Dedifferentiated amniotic fluid mesenchymal stem cell (primary cell): ENCODE measurements around the gene TMEFF2.
"Not testable (repeated sequence)": the region's sequence is repeated elsewhere in the genome, so short reads cannot be mapped to it uniquely, and the experiment has no call there.

Experiments used
- DNase-seq: peaks from one replicate; pipeline ENCODE4 v3.0.0-alpha.2; 2016; ENCODE audit errors: extremely low spot score

Gene TMEFF2

GRCh38 chr2:192128655-192129054 is 66.1 kb downstream of the TMEFF2 start:
- no peak for DNase-seq

DNA sequence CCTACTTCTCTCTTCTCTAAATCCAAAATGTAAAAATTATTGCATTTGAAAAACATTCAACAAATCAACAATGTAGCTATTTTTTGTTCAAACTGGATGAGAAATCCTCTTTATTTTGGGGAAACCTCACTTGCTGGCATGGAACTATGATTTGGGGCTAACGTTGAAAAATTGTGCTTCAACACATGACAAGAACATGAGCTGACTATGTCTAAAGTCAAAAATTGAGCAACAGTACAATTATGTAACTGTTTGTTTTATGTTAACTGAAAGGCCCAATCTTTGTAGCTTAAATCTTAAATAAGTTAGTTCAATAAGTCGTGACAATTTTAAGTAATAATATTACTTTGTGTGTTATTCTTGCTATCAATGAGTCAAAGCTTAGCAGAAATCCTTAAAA is 67.3 kb downstream of the TMEFF2 start:
- DNase-seq: no peak

- no peak for DNase-seq
Measured at GRCh38 chr2:192126912-192127311, 67.8 kb downstream of the TMEFF2 start.

- DNase-seq: no peak
Measured at GRCh38 chr2:192126426-192126825, 68.3 kb downstream of the TMEFF2 start.

DNA sequence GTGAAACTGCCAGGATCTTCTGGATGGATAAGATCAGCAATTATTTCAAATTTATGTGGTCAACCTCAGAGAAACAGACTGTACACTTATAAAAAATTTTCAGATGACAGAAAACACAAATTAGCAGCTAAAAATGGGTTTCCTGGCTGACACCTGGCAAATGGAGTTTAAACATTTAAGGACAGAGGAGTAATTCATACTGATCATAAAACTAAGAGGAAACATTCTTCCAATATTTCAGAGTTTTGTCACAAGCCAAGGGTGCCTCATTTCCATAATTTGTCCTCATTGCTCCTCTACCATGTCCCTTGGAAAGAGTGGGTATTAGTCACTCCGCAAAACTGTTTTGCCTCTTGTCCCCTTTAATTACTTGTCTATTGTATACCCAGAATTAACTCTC is 70.2 kb downstream of the TMEFF2 start:
- DNase-seq: peak; percentile 19

DNA sequence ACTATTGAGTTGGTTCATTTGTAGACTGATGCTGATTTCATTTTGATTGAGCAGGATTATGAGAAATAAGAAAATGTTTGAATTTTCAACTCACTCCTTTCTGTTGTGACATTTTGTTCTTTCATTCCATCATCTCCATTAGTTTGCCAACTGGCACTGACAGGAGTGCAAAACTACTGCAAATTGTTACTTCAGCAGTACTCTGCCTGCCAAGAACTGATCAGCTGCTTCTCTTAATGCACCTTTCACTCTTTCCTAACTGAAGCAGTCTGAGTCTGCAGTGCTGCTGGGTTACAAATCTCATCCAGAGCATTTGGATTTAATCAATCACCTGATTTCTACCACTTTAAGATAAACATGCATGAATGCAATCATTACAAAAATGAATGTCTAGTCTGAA is 70.9 kb downstream of the TMEFF2 start:
- no peak for DNase-seq

DNA sequence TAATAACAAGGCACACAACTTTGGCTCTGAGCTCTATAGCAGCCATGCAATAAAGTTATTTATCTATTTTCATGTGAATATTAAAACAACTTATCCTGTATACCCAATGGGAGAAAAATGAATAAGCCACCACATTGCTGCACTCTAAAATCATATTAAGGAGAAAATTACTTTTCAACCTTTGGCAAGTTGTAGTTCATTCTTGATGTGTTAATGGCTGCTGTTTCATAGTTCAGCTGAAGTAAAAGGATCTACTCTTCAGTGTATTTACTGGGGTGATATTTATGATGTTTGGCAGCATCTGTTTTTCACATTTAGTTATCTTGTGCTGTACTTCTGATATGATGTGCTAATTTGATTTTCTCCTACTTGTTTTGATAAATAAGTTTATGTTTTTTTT is 71.8 kb downstream of the TMEFF2 start:
- DNase-seq: no peak

- DNase-seq: no peak
Measured at GRCh38 chr2:192122141-192122540, 72.6 kb downstream of the TMEFF2 start.

GRCh38 chr2:192119536-192119935 is 75.2 kb downstream of the TMEFF2 start:
- no peak for DNase-seq

- no peak for DNase-seq
Measured at GRCh38 chr2:192117705-192118104, 77.0 kb downstream of the TMEFF2 start.

DNA sequence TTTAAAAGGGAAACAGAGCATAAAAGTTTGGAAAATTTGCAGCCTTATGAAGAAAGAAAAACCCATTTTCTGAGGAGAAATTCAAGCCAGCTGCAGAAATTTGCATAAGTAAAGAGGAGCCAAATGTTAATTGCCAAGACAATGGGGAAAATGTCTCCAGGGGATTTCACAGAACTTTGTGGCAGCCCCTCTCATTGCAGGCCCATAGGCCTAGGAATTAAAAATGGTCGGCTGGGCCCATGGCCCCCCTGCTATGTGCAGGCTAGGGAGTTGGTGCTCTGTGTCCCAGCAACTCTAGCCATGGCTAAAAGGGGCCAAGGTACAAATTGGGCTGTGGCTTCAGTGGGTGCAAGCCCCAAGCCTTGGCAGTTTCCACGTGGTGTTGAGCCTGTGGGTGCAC is 83.2 kb downstream of the TMEFF2 start:
- not testable (repeated sequence) for DNase-seq

GRCh38 chr2:192099742-192100141 is 95.0 kb downstream of the TMEFF2 start:
- DNase-seq: no peak

GRCh38 chr2:192098814-192099491 is 95.8 kb downstream of the TMEFF2 start:
- DNase-seq: no peak

DNA sequence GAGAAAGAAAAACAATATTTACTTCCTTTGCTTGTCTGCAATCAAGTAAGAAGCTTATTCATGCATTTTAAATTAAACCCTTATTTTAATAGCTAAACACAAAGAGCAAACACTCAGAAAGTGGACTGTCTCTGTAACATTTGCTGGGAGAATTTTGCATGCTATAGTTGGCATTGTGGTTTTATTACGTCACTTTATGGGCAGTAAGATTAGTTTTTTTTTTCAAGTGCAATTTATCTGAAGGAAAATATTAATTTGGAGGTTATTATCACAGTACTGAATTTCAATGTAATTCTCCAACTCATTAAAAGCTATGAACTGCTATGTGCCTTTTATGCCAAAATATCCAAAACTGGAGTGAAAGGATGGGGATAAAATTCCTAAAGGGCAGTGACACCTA is 103.3 kb downstream of the TMEFF2 start:
- no peak for DNase-seq

DNA sequence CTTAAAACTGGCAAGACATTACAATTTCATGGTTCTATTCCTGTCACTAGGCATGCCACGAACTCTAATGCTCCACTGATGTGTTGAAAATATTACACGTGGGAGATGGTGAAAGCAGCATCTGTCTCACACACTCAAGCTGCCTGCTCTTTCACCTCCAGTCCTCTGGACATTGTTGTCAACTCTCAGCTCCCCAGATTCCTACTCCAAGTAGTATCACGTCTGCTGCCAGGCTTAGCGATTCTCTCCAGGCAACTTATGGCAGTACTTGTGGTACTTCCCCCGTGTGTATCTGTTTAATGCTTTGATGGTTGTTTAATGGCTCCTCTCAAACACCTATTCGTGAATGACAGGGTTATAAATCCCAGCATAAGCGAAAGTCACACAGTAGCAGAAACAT is 103.8 kb downstream of the TMEFF2 start:
- DNase-seq: no peak

DNA sequence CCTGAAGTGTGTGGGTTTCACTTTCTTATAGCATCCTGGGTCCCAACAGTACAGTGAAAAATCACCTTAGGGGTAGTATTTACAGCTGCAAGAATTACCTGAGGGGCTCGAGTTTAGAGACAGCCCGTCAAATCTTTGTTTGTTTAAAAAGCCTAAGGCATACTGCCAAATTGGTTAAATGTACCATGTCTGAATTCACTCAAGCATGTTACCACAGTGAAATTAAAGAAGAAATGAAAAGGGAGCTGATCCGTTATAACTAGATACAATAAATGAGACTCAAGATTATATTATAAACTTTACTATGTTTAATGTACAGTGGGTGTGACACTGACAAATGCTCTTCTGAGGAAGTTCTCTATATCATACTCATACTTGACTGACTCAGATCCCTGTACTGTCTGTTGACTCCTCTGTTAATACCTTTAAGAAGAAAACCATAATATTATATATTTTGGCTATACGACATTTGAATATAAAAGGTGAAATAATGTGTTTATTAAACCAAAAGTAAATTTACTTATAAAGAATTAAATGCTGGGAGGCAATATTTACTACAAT is 107.3 kb downstream of the TMEFF2 start:
- no peak for DNase-seq

DNA sequence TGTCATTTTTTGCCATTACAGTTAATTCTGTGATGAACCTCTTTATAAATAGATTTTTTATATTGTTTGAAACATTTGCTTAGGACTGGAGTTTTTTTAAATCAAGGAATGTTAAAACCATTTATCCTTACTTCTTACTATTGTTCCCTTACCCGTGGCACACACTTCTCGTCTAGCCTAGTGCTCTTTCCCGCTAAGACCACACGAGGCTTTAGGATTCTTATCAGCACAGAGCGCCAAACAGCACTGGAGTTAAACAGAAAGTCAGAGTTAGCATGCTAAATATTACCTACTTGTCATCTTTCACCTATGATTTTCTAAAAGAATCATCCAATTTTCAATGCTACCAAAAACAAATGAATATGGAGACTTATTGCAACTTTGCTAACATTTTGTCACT is 112.6 kb downstream of the TMEFF2 start:
- DNase-seq: no peak

DNA sequence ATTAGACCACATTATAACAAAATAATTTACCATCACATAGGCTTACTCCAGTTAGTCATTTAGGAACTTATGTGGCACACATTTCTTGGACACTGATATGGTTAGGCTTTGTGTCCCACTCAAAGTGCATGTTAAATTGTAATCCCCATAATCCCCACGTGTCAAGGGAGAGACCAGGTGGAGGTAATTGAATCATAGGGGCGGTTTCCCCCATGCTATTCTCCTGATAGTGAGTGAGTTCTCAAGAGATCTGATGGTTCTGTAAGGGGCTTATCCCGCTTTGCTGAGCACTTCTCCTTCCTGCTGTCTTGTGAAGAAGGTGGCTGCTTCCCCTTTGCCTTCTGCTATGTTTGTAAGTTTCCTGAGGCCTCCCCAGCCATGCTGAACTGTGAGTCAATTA is 114.6 kb downstream of the TMEFF2 start:
- not testable (repeated sequence) for DNase-seq

DNA sequence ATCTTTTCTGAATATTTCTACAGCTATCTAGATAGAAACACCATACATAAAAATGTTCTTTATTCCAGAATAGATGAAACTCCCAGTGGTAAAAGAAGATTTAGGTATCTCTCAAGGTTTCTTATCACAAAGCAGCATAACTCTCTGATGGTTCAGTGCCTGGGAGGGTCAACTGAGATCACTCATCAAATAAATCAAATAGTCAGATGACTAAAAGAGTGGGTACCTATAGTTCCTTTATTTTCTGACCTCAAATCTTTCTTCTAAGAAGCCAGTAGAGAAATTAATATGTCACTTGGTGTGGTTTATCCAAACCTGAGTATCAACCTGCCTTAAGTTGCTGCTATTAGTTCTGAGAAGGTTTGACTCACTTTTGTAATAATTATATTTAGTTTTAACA is 120.9 kb downstream of the TMEFF2 start:
- DNase-seq: no peak

- DNase-seq: no peak
Measured at GRCh38 chr2:192072778-192073177, 122.0 kb downstream of the TMEFF2 start.

DNA sequence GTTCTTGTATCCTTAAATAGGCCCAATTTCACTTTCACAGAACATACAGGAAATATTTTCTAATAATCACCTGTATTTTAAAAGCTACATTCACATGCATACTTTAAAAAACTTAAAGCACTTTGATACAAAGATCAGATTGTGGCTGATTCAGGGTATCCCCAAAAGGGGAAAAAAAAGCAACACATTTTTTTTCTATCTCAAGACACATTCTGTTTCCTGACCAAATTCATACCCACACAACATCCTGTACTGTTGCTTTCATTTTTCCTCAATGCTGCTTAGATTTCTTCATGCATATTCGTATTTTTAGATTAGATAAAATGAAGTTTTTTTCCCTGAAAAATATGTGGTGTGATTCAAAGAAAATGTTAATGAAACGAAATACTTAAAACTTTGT is 122.5 kb downstream of the TMEFF2 start:
- no peak for DNase-seq

GRCh38 chr2:192070099-192070498 is 124.6 kb downstream of the TMEFF2 start:
- no peak for DNase-seq

GRCh38 chr2:192069417-192069816 is 125.3 kb downstream of the TMEFF2 start:
- DNase-seq: no peak

DNA sequence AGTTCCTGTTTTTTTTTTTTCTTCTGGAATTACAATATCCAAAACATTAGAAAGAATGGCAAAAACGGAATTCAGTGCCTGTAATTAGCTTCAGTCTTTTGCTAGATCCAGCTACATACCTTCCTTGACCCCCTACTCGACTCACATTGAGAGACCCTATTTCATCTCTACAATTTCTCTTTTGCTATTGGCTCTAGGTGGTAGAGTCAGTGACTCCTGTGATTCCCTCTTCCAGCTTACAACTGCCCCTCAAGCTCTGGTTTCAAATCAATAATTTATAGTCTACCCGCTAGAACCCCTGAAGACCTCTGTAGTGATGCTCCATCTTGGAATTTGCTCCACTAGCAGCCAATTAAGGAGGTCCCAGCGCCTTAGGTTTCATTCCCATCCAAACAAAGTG is 125.8 kb downstream of the TMEFF2 start:
- no peak for DNase-seq
